MM.1S (cell line): Measurements from ENCODE around the gene MADD.

Experiments
- EZH2 ChIP-seq: fragments of 300-600 bp; sonication (generic); optimal IDR thresholded peaks from 2 replicates; pipeline ENCODE3; 2017; ENCODE audit warnings: low read depth, mild to moderate bottlenecking, antibody characterized with exemption, low read length, mixed read lengths
- EZH2phosphoT487 ChIP-seq: fragments of 300-600 bp; sonication (generic); IDR thresholded peaks from 2 replicates; pipeline ENCODE4 v1.6.1; 2018; ENCODE audit warnings: antibody characterized with exemption, low read length
- TF ChIP-seq, protein P1 (sequence below): fragments of 300-600 bp; sonication (generic); IDR thresholded peaks from 2 replicates; pipeline ENCODE4 v1.5.1; 2016; ENCODE audit warnings: antibody characterized with exemption, low read length, mixed read lengths

- TF ChIP-seq EZH2 (no peak), EZH2phosphoT487 (no peak)
- TF ChIP-seq, protein P1, sequence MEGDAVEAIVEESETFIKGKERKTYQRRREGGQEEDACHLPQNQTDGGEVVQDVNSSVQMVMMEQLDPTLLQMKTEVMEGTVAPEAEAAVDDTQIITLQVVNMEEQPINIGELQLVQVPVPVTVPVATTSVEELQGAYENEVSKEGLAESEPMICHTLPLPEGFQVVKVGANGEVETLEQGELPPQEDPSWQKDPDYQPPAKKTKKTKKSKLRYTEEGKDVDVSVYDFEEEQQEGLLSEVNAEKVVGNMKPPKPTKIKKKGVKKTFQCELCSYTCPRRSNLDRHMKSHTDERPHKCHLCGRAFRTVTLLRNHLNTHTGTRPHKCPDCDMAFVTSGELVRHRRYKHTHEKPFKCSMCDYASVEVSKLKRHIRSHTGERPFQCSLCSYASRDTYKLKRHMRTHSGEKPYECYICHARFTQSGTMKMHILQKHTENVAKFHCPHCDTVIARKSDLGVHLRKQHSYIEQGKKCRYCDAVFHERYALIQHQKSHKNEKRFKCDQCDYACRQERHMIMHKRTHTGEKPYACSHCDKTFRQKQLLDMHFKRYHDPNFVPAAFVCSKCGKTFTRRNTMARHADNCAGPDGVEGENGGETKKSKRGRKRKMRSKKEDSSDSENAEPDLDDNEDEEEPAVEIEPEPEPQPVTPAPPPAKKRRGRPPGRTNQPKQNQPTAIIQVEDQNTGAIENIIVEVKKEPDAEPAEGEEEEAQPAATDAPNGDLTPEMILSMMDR: no peak
These were observed 14.2 kb downstream of the MADD start for GRCh38 chr11:47284151-47284550.
